Activated effector memory CD4-positive, alpha-beta T cell treated with Interleukin-2 at 50 U/mL for 16 hours (primary cell): Measurements from ENCODE around the gene ACP7.

Experiments used
- DNase-seq: peaks from one replicate; pipeline ENCODE4 v3.0.0-alpha.2; 2020

Gene ACP7

GRCh38 chr19:39152066-39152465, 67.9 kb downstream of the ACP7 start:
- no peak for DNase-seq

DNA sequence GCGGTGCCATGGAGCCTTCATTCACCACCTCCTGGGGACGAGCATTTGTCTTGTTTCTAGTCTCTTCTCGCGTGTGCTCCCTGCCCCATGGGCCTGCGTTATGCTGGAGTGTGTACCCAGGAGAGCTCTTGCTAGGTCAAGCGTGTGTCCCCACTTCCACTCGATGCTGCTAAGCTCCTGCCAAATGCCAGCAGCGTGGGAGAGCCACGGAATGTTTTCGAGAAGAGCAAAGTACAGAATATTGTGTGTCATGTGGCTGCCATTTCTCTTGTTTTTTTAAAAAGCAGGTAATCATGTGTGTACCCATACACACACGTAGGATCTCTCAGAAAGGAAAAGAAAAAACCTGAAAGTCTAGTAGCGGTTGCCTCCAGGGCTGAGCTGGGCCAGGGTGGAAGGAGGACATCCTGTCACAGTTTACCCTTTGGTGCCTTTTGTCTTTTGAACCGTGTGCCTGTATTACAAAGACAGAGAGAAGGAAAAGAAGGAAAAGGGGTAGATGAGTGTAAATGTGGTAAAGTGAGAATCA, 70.0 kb downstream of the ACP7 start:
- no peak for DNase-seq

GRCh38 chr19:39154629-39155100, 70.5 kb downstream of the ACP7 start:
- DNase-seq = no peak

GRCh38 chr19:39155114-39155700, 71.0 kb downstream of the ACP7 start:
- DNase-seq = no peak

- DNase-seq = no peak
Measured at GRCh38 chr19:39155741-39156140, 71.6 kb downstream of the ACP7 start.

GRCh38 chr19:39156326-39157230, 72.4 kb downstream of the ACP7 start:
- no peak for DNase-seq

- DNase-seq = no peak
Measured at GRCh38 chr19:39157275-39157996, 73.3 kb downstream of the ACP7 start.

- no peak for DNase-seq
Measured at GRCh38 chr19:39157997-39158389, 73.8 kb downstream of the ACP7 start.

DNA sequence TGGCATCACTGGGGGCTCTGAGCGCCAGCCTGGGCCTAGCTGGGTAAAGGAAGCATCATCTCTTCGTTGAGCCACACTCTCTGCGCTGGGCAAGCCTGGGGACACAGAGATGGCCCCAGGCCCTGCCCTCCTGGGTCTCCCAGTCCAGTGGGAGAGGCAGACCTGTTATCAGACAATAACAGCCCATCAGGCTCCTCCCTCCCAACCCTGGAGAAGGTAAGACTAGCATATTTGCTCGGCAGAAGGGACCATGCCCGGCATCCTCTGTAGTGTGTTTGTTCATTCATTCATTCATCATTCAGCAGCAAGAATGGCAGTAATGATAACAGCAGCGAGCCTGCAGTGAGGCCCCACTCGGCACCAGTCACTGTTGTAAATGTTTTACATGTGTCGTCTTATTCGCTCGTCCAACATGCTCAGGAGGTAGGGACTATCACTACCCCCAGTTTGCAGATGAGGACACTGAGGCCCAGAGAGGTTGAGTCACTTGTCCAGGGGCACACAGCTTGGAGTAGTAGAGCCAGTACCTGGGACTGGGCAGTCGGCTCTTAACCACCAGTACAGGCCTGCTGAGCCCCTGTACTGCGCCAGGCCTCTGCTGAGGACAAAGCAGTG, 74.6 kb downstream of the ACP7 start:
- no peak for DNase-seq

DNA sequence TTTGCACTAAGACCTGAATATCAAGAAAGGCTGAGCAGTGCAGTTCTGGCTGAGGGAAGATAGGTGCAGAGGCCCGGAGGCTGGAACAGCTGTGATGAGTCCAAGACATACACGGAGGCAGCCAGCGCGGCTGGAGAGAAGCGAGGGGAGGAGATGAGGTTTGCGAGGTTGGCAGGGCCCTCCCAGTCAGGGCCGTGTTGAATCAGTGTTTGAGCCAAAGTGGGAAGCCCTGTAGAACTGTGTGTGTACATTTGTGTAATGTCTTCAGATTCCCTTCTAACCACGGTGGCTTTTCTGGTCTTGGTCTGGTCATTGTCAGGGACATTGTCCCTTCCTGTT, 76.3 kb downstream of the ACP7 start:
- no peak for DNase-seq
